HL-60/S4 treated with retinoic acid at 250 ng/mL for 4 days and 3 days (cell line): ENCODE measurements around the gene UBA3.

Experiments
- in situ Hi-C: fragments of 300-500 bp; cut with MboI; formaldehyde crosslinking; loops from 2 replicates; pipeline ENCODE4 v1.7.0; 2022; ENCODE audit warnings: low sequenced_read_pairs

Gene UBA3

DNA sequence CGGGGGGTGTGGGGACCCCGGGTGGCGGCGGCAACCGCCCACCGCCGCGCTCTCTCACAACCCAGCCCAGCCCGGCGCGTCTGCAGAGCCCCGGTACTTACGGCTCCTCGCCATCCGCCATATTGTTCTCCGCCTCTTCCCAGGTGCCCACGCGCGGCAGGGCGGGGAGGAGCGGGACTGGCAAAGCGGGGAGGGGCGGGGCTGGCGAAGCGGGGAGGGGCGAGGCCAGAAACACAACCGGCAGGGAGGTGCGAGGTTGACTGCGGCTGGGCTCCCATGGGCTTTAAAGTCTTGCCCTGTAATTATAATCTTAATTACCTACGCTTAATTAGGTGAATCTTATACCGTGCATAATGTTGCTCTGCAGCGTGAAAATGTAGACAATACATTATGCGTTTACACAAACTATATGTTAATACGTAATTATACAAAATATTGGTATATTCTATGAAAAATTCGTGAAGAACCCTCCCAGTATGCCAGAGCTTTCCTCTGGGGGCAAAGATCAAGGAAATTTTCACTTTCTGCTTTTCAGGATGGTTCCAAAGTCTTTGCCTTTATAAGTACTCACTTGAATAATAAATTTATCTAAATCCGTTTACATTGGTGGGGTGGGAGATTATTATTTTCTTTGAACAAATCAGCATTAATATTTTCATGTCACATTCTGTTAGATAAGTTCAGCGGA lies at the start of gene UBA3:
Gene UBA3 (minus strand): TSS at position 133 of the 688 bp plus-strand sequence. CDS start 12 bp downstream, at position 121.
- in situ Hi-C loops: no loop called here

DNA sequence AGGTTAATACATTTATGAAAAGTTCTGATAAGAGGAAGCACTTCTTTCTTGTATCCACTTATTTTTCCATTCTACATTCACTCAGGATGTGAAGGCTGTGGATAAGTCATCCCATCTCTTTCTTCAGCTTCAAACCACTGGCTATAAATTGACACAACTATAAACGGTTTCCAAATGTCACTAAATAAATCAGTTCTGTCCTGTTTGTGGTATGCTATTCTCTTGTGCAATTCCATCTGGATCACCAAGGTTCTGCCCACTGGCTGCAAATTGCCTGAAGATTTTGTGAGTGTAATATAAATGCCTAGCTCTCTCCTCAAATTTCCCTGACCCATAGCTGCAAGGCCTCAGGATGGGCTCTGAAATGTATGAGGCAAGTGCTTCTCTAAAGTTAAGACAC lies 49.4 kb upstream of the UBA3 start:
- in situ Hi-C loops: no loop called here

DNA sequence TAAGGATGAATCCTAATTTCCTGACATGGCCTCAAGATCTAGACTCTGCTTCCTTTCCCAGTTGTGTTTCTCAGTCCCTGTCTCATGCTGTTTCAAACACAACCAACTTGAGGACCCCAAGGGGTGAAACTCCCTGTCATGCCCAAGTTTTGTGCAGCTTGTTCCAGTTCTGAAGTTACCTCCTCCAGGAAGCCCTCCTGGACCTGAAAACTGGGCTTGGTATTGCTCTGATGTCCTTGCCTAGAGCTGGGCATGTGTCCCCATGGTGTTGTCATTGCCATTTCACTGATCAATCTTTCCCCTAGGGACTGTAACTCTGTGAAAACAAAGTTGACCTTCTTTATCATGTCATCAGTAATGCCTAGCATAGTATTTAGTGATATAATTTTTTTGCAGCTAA lies 48.3 kb upstream of the UBA3 start:
- in situ Hi-C loops: no loop called here

DNA sequence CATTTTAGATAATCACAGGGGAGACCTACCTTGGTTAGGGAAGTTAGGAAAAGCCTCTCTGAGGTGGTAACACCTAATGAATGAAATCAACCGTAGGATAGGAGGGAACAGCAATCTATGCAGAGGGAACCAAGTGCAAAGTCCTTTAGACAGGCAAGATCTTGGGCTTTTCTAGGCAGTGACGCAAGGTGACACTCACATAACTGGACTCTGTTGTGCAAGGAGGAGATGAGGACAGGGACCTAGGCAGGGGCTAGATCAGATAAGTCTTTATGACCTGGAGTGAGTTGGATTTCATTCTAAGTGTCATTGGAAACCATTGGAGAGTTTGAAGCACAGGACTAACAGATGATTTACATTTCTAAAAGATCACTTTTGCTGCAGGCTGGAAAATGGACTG lies 46.8 kb upstream of the UBA3 start:
- in situ Hi-C loops: no loop called here

DNA sequence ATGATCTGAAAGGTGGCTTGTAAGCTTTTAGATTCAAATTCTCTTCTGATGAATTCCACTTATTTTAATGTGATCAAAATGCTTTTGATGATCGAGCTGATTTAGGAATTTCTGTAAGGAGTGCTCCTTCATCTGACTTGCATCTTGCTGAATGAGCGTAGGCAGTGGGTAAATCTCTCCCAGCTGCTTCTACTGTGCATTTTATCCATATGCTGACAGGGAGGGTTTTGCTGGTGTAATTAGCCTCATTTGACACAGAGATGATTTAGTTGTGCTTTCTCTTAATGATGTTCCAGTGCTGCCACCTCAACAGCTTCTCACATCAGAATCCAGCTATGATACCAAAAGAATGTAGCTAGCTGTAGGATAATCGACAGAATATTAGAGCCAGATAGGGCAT lies 46.1 kb upstream of the UBA3 start:
- in situ Hi-C loops: no loop called here

DNA sequence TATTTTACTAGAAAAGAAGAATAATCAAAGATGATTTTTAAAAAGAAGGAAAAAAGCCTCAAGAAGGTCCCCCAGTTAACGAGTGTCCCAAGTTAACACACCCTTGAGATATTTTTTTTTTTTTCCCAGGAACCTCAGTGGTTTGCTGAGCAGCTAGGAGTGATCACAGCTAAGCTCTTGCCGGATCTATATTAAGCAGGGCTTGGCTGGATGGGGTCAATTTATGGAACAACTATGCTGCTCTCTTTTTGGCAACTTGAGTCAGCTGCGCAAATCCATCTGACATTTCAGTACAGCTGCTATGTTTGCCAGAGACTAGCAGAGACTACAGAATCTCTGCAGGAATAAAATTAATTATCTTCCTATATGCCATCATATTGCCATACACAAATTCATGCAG lies 42.2 kb upstream of the UBA3 start, which contains the start of gene LMOD3:
Gene LMOD3 (minus strand): TSS at position 193 of the 400 bp plus-strand sequence. CDS start 209 bp downstream, outside the sequence.
- in situ Hi-C loops: no loop called here

DNA sequence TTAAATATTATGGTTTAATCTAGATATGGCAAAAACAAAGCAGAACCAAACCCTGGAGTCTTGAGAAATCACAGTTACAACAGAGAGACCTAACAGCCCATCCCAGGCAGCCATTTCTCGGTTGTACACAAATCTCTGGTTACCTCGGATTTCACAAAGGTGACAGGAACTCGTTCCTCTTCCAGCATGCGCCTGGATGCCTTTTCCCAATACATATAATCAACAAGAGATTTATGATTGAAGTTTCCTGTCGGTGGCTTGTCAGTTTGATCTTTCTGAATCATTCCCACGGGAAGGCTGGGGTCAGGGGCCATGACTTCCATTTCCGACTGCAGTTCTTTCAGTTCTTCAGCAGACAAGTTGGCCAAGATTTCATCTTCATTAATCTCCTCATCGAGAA lies 41.8 kb upstream of the UBA3 start:
- in situ Hi-C loops: no loop called here

DNA sequence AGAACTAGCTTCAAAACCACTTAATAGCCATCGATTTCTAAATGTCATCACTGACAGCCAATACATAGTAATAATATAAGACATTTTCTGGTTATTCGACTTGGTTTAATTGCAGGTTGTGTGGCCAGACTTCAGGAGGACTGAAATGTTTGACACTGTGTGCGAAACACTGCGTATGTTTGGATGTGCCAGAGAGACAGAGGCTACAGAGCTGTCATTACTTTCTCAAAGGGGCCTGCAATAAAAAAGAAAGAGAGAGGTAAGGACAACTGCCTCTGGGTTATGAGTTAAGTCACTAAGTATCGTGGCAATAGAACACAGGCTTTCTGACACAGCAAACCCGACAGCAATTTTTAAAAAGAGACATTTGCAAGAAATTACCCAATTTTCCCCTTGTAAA lies 41.3 kb upstream of the UBA3 start:
- in situ Hi-C loops: no loop called here

DNA sequence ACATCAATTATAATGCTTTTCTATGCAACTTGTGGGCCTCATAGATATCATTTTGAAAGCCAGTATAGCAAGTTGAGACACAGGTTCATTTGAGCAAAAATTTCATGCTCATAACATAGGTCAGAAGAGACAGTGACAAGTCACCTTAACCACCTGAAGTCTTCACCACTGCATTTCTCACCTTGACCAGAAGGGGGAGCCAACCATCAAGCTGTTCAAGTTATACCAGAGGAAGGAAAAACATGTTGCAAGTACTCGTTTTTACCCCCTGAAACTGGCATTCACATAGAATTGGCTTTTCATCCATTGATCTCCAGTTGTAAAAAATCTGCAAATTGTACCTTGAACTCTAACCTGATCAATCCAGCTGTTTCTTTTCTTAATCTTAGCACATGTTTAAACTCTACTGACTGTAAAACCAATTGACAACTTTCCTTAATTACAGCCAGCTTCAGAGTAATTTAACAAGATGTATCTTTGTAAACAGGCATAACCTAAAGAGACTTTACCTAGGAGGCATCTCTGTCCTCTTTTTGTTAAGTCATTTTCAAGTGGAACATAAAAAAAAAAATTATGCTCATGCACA lies 40.8 kb upstream of the UBA3 start:
- in situ Hi-C loops: no loop called here

DNA sequence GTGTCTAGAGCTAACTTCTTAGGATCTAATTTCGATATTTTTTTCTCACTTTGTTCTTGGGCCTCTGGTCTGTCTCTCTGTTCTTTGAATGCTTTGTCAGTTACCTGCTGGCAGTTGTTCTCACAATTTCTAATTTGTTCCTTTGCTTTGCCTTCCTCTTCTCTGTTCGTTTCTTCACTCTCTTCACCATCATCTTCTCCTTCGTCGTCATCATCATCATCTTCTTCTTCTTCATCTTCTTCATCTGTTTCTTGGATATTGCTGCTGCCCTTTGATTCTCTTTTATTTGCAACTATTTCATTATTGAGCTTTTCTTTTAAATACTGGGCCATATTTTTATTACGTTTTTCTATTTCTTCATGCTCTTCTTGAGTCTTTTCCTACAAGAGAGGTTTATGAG lies 39.5 kb upstream of the UBA3 start:
- in situ Hi-C loops: no loop called here

DNA sequence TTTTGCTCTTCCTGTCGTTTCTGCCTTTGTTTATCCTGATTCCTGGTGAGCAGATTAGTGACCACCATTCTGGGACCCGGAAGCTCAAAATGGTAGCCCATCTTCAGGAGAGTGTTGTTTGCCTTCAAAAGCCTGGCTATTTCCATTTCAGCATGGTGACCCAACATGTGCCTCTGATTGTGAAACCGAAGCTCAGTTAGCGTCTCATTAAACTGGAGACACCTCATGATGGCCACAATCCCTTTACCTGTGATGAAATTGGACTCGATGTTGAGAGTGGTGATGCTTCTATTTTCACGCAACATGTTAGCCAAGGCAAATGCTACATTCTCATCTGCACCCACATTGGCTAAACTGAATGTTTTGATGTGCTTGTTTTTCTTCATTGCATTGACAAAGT lies 39.0 kb upstream of the UBA3 start:
- in situ Hi-C loops: no loop called here

DNA sequence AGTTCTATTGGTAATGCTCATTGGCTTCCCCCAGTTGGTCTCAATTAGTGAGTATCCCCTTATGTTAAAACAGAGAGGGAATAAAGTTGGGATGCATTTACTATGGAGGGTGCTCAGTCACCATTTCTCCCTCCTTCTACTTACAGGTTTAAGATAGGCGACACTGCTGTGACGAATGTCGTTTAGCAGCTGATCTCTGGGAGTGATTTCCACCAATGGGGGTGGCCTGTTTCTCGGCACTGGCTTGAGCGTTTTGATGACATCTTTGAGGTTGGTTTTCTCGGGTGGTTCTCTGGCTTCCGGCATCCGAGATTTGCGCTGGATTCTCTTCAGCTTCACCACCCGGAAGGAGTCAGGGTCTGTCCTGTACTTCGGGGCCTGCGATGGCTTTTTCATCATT lies 38.4 kb upstream of the UBA3 start:
- in situ Hi-C loops: no loop called here

DNA sequence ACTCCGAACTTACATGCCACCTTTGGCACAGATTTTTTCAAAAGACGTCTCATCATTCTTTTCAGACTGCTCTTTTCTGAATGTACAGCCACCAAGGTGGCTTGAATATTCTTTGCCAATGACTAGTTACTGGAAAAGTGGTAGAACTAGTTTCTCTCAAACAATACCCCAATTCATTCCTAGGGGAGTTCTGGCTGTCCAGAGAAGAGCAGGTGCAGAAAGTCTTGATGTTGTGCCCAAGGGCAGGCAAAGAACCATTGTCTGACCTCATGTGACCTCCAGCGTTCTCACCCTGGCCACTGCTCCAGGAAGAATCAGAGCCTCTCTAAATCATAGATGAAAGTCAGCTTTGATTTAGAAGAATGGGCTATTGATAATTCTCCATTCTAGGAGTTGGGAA lies 36.7 kb upstream of the UBA3 start:
- in situ Hi-C loops: no loop called here

DNA sequence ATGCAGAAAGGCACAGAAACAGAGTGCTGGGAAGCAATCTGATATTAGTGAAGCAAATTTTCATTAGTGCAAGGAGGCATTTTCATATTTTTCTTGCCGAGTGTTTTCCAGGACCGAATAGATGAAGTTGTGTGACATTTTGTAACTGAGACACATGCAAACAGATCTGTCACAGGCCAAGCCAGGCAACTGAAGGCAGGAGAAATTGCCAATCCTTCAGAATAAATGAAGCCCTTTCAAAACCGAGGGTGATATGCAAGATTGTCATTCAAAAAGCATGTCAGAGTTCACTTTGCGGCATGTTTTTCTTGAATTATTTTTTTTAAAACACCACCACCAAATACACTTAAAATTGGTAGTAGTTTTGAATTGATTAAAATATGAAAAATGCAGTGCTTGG lies 36.0 kb upstream of the UBA3 start:
- in situ Hi-C loops: no loop called here

DNA sequence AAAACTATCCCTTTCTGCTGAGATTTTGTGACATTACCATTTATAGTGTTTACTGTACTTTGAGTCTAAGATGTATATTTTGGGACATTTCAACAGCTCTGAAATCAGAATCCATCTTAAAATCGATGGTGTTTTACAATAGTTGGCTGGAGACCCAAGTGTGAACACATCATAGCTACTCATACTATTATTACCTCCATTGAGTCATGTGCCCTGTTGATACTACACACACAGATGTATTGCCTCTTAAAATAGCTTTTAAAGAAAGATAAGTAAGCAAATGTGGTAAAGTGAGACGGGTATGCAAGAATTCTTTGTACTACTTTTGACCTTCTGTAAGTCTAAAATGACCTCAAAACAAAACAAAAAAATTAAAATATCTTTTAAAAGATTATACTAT lies 35.6 kb upstream of the UBA3 start:
- in situ Hi-C loops: no loop called here

DNA sequence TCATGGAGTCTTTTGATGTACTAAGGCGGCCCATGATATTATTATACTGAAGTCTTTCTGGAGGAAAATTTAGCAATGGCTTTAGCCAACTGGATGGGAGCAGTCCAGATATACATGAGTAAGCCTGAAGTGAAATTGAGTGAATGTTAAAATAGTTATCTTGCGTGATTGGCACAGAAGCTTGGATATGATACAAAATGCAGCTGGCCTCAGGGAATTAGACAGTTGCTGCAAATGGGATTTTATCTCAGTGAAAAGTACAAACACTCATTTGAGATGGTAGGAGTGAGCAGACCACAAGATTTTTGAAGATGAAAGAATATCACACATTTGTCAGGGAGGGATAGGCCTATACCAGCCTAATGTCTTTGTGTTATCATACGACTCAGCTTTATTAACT lies 33.4 kb upstream of the UBA3 start:
- in situ Hi-C loops: no loop called here

DNA sequence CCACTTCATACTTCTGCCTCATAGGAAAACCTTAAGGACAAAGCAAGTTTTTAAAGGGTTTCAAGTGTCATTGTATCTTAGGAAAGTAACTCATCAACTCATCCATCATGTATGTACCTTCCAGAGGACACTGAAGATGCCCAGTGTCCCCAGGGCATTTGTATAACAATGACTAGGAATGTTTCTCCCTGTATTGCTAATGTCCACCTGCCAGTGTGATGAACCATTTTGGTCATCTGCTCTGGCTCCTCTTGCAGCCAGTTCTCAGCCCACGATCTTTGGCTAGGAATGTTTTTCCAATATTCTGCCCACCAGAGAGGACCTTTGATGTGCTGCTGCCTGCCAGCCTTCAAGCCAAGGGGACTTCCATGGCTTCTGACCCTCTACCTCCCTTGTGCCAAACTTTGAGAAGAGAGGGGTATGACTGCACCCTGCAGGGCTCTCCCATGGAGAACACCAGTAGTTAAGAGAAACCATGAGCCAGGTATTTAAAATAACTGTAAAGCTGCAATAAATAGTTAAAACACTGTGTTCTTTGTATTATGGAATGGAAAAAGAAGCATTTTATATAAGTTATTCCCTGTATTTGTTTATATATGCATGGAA lies 30.9 kb upstream of the UBA3 start:
- in situ Hi-C loops: no loop called here

DNA sequence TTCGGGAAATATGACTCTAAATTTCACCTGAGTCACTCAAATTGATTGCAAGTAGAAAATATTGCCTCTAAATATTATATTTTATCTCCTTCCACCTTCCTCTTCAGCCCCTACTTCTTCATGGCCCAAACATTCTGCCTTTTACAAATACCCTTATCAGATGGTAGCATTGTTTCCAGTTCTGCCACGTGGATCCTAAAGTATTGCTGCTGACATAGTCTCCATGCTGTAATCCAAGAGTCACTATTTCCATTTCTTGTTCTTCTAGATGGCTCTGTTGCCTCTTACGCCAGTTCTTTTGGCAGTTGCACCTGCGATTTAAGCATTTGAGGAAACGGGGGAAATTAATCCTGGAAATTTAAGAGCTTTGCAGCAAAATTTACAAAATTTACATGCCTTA lies 28.6 kb upstream of the UBA3 start:
- in situ Hi-C loops: no loop called here

DNA sequence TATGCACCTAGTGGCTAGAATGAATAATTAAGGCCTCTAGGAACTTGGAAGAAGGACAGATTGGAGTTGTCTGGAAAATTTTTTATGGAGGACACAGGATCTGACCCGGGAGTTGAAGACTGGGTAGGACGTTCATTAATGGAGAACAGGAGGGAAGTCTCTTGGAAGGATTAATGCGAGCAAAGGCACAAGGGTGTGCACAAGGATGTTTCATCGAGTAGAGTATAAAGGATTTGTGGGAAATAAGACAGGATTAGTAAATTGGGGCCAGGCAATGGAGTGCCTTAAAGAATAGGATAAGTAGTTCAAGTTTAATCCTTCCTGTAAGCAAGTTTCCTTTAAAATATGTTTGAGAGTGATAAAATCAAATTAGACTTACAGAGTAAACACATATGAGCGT lies 27.7 kb upstream of the UBA3 start:
- in situ Hi-C loops: no loop called here

DNA sequence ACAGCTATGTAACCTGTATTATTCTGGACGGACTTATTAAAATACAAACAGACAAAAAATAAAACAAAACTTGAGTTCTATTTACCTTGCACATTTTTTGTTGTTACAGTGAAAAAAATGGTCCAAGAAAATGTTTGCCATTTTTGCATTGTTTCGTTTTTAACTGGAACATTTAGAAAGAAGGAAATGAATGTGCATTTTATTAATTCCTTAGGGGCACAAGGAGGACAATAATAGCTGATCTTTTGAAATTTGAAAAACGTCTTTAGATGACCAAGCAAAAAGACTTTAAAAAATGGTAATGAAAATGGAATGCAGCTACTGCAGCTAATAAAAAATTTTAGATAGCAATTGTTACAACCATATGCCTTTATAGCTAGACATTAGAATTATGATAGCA lies 25.2 kb upstream of the UBA3 start:
- in situ Hi-C loops: no loop called here

DNA sequence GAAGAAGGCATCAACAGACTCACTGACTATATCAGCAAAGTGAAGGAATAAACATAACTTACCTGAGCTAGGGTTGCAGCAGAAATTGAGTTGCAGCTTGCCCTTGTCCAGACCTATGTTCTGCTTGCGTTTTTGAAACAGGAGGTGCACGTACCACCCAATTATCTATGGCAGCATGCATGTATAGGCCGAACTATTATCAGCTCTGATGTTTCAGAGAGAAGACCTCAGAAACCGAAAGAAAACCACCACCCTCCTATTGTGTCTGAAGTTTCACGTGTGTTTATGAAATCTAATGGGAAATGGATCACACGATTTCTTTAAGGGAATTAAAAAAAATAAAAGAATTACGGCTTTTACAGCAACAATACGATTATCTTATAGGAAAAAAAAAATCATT lies 24.4 kb upstream of the UBA3 start:
- in situ Hi-C loops: no loop called here

DNA sequence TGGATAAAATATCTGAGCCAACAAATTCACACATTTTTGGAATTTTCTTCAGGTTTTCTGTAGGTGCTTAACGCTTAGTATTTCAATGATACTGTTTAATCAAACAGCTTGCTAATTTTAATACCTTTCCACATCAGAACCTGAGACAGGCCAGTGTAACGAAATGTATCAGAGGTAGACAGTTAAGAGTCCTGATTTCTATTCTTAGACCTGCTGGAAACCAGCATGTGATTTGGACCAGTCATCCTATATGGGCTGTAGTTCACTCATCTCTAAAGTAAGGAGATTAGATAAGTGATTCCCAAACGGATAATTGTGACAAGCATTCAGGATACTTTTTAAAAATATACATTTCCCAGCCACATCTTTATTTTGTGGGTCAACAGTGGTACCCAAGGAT lies 23.0 kb upstream of the UBA3 start:
- in situ Hi-C loops: no loop called here

DNA sequence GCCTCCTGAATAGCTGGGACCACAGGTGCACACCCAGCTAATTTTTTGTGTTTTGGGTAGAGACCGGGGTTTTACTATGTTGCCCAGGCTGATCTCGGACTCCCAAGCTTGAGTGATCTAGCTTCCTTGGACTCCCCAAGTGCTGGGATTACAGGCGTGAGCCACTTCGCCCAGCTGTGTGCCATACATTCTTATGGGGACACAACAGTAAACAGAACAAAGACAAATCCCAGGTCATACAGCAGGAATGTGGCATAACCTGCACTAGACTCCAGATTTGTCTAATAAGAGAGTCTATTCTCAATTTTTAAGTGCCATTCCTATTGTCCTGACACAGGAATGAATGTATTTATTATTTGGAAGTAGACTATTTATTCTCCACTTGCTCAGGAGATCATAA lies 22.2 kb upstream of the UBA3 start:
- in situ Hi-C loops: no loop called here
